ENCODE measurements around the gene HOGA1.
"Not testable (repeated sequence)": the region's sequence is repeated elsewhere in the genome, so short reads cannot be mapped to it uniquely, and the experiment has no call there.

HOGA1 gene

DNA sequence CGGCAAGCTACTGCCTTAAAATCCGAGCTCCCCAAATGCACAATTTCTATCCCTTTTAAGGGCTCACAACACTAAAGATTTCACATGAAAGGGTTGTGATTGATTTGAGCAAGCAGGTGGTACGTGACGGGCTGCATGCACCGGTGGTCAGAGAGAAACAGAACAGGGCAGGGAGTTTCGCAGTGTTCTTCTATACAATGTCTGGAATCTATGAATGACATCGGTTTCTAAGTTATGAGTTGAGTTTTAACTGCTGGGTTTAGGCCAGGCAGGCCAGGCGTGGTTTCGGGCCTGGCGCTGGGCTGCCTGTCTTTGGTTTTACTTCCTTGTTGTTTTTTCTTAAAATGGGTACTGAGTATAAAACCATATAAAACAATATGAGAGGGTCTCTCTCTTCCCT lies 28.6 kb upstream of the HOGA1 start:
- DNase-seq: not testable (repeated sequence)

DNA sequence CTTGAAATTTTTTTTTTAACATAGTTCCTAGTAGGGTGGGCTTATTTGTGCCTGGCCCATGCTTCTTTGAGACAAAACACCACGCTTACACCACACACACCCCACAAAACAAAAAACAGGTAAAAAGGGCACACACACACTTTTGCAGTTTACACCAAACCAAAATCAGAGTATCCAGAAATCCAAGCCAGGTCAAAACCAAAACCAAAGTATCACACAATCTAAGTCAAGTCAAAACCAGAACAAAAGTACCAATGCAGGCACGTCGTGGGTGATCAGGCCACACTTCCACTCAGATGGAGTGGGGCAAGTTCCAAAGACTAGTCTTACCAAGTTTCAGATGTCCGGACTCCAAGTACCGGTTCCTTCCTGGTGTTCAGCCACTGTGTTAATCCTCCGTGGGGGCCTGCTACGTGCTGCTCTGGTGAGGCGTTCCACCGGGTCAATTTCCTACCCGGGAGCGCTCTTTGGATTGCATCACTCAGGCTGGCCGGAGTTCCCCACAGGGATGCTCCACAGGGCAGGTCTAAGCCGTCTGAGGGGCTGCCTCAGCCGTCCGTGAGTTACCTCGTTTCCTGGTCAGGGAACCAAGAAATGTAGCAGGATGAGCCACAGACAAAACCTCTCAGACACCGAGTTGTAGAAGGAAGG lies 23.3 kb upstream of the HOGA1 start:
- DNase-seq: not testable (repeated sequence)

DNA sequence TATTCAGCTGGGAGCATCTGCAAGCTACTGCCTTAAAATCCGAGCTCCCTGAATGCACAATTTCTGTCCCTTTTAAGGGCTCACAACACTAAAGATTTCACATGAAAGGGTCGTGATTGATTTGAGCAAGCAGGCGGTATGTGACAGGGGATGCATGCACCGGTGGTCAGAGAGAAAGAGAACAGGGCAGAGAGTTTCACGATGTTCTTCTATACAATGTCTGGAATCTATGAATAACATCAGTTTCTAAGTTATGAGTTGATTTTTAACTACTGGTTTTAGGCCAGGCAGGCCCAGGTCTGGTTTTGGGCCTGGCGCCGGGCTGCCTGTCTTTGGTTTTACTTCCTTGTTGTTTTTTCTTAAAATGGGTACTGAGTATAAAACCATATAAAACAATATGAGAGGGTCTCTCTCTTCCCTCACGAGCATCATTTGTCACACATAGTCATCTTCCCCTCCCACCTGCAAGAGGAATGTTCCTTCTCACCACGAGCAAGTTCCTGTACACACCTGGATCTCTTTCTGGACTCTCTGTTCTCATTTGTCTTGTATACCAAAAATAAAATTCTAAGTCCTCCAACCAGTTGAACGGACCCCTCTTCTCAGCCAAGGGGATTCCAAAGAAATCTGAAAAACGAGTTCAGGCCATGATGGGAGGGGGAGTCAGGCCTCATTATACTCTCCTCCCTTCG lies 22.7 kb upstream of the HOGA1 start:
- DNase-seq: not testable (repeated sequence)

DNA sequence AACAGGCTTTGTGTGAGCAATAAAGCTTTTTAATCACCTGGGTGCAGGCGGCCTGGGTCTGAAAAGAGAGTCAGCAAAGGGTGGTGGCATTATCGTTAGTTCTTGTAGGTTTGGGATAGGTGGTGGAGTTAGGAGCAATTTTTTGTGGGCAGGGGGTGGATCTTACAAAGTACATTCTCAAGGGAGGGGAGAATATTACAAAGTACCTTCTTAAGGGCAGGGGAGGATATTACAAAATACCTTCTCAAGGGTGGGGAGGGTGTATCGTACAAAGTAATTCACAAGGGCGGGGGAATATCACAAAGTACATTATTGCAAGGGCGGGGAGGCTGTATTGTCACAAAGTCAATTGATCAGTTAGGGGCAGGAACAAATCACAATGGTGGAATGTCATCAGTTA lies 21.9 kb upstream of the HOGA1 start:
- not testable (repeated sequence) for DNase-seq

DNA sequence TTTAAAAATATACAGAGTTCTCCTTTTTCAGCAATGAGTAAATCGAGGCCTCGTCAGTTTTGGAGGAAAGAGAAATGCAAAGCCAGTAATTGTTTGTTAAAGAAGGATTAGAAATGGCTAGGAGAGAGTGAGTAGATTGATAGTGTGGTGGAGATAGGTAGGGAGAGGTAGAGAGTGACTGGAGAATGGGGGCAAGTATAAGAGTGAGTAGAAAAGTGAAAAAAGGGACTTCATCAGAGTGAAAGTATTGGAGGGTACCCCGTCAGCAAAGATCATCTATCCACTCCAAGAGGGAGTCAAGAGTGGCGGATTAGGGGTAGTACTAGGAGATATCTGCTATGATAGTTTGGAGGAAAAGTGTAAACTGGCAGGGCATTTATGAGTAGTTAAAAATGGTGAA lies 20.9 kb upstream of the HOGA1 start:
- no peak for DNase-seq

DNA sequence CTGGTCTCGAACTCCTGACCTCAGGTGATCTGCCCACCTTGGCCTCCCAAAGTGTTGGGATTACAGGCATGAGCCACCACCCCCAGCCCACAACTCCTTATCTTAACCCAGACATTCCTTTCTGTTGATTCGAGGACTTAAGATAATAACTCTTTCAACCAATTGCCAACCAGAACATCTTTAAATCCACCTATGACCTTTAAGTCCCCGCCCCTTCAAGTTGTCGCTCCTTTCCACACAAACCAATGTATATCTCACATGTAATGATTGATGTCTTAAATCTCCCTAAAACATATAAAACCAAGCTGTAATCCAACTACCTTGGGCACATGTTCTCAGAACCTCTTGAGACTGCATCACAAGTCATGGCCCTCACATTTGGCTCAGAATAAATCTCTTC lies 19.4 kb upstream of the HOGA1 start:
- no peak for DNase-seq

DNA sequence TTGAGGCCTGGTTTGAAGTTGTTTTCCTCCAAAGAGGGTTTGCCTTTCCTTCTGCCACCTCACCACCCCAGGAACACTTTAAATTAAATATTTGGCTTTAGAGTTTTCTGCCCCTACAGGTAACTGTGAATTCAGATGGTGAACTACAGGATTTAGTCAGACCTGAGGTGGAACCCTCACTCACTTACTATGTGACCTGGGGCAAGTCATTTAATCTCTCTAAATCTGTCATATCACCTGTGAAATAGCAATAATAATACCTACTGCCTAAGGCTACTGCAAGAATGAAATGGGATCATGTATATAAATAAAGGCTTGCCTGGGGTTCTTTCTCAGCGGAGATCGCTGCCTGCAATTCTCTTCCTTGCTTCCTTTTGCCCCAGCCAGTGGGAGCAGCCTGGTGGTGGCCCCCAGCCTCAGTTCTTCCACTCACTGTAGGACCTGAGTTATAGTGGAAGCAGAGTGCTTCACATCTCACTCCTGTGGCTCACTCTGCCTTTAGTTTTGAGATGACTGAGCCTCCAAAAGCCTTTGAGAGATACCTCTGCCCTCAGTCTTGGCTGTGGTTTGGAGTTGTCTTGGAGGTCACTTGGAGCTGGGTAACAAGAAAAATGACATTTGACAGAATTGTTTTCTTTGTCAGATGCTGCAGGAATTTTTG lies 17.7 kb upstream of the HOGA1 start:
- no peak for DNase-seq

DNA sequence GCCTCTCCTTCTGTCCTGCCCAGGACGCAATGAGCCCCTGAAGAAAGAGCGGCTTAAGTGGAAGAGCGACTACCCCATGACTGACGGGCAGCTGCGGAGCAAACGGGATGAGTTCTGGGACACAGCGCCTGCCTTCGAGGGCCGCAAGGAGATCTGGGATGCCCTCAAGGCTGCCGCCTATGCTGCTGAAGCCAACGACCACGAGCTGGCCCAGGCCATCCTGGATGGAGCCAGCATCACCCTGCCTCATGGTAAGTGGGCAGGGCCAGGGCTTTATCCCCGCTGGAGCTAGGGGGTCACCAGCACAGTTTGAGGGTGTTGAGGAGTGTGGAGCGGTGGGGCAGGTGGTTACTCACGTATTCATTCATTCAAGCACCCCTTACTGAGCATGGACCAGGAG lies 16.3 kb upstream of the HOGA1 start:
- no peak for DNase-seq

DNA sequence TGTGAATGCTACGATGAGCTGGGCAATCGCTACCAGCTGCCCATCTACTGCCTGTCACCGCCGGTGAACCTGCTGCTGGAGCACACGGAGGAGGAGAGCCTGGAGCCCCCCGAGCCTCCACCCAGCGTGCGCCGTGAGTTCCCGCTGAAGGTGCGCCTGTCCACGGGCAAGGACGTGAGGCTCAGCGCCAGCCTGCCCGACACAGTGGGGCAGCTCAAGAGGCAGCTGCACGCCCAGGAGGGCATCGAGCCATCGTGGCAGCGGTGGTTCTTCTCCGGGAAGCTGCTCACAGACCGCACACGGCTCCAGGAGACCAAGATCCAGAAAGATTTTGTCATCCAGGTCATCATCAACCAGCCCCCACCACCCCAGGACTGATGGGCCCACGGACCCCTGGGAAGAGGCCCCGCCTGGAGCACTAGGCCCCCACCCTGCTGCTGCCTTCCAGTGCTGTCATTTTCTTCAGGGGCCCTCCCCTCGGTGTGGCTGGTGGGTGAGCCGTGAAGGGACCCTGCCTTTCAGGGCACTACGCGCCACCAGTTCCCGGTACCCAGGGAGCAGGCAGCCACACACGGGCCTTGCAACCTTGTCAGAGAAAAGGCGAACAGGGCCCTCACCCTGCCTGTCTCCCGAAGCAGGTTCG lies 13.9 kb upstream of the HOGA1 start:
- no peak for DNase-seq

DNA sequence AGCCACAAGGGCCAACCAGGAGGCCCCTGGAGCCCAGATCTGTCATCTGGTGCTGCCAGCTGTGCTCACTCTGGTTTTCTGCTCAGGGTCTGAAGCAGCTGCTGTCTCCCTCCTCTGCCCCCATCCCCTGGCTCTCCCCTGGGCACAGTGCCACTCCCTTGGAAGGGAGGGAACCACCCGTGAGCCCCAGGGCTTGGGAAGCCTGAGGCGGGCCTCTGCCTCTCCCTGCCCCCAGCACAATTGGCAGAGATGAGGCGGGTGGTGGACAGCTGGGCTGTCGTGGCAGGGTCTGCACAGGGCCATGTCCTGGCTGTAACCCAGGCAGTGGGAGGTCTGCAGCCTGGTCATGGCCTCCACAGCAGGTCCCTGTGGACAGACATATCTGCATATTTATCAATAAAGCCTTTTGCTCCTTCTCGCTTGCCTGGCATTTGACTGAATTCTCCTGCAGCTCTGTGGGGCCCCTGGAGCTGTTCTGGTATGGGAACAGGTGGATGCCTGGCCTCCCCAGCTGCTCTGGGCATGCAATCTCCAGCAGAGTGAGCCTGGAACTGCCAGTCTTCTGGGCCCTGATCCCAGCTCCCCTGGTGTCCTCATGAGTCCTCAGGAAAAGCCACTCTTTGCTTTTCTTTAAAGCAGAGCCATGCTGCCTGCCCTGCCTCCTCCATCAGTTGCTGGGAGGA lies 13.3 kb upstream of the HOGA1 start:
- DNase-seq: no peak

DNA sequence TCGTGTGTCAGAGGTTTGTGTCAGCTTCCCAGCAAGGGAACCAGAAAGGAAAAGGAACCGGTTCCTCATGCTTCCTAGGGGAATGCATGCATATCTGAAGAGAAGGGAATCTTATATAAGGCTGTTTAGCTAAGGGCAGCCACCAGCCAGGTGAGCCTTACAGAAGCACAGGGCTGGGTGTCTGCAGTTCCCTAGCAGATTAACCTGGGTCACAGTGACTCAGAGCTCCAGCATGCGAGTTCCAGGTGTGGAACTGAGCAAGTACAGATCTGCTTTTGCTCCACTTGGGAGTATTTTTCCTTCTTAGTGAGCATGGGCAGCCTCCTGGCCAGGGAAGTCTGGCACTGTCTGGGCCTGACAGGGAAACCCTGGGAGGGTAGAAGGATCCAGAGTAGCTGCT lies 12.6 kb upstream of the HOGA1 start:
- DNase-seq: no peak

DNA sequence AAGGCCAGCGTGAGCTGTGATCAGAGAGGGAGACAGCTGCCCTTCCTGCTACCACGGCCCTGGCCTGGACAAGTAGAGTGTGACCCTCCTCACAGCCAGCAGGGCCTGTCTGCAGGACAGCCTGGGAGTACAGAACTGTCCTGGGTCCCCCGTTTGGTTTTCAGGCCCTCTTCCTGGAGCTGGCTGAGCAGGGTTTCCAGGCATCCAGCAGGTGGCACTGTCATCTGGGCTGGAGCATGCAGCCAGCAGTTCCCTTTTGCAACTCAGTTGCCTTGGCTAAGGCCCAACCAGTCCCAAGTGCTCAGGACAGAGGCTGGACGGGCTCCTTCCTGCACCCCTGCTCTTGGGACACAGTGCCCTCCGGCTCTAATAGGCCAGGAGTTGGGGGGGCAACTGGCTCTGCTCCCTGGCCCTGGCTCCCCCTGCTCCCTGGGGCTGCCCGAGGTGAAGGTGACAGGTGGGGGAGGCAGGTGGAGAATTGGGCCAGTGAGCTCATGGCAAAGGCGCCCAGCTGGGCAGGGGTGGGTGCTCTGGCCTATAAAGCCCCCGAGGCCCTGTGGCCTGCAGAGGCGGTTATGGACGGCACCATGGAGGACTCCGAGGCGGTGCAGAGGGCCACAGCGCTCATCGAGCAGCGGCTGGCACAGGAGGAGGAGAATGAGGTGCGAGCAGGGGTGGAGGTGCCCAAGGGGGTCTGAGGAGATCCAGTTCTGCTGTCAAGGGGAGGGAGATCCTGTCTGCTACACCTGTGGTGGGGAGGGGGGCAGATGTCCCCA lies 11.8 kb upstream of the HOGA1 start, which contains the start of gene ANKRD2:
Gene ANKRD2 (plus strand): TSS at position 566 of the 776 bp plus-strand sequence. CDS start 10 bp downstream, at position 576.
- peak; percentile 18 for DNase-seq

DNA sequence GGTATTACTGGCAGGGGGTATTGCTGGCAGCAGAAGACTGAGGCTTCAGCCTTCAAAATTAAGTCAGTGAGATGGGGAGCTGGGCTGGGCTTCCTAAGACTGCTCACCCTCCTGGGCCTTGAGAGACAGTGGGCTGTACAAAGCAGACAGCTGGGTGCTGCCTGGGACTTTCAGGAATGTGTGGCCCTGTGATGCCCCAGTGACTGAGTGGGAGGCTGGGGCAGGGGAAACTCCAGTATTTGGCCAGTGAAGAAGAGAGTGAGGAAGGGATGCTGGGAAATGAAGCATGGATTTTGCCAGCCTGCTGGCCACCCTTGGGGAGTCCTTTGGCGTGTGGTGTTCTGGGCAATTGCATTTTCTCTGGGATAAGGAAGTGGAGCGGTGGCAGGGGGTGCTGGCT lies 11.2 kb upstream of the HOGA1 start:
- no peak for DNase-seq

DNA sequence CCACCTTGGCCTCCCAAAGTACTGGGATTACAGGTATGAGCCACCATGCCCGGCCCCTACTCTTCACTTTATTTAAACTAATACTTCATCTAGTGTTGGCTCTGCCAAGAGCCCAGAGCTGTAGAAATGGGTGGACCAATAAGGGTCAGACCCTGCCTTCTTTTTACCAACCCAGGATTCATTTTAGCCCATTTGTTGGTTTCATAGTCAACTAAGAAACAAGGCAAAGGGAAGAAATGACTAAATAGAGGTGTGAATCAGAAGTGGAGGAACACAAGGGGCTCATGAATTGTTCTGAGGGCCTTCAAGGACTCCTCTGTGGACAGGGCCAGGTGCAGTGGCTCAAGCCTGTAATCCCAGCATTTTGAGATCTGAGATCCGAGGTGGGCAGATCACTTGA lies 10.5 kb upstream of the HOGA1 start:
- DNase-seq: no peak

DNA sequence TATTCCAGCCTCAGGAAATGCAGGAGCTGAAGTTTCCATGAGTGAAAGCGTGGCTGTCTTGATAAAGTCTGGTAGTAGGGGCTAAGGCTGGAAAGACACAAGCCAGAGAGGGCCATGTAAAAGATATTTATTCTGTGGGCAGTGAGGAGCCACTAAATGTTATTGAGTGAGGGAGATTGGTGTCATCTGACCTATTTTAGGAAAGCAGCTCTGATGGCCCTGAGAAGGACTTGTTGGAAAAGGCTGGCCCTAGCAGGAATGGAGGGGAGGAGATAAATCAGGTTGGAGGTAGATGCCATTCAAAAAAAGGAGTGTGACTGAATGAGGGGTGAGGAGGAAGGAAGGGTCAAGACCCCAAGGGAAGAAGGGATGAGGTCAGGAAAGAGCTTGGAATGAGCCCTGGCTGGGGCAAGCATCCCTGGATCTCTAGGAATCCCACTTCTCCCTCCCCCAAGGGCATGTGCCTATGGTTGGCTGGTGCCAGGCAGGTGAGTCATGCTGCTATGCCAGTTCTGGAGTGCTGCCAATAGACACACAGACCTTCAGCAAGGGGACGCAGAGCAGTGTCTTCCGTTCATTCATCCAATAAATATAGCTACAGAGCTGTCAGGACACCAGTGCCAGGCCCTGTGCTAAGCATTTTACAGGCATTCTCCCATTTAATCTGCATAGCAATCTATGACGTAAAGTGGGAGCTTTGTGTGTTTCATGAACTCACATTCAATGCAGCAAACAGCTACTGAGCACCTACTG lies 9.6 kb upstream of the HOGA1 start:
- DNase-seq: peak; percentile 83

DNA sequence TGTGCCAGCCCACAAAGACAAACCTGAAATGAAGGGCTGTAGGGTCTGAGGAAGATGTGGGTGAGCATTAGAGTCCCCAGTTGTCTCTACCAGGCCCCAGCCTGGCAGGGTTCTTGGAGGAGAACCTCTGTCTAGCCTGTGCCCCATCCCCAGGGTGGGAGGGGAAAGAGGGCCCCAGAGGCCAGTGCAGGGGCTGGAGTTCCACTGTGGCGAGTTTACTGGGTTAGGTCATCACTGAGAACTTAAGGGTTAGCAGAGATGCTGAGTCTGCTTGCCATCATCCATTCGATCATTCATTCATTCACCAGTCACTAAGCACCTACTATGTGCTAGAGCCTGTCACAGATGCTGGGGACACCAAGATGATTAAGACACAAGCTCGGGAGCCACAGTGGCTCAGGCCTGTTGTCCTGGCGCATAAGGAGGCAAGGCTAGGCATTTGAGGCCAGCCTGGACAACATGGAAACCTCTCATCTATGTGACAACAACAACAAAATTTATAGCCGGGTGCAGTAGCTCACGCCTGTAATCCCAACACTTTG lies 9.0 kb upstream of the HOGA1 start:
- DNase-seq: no peak

DNA sequence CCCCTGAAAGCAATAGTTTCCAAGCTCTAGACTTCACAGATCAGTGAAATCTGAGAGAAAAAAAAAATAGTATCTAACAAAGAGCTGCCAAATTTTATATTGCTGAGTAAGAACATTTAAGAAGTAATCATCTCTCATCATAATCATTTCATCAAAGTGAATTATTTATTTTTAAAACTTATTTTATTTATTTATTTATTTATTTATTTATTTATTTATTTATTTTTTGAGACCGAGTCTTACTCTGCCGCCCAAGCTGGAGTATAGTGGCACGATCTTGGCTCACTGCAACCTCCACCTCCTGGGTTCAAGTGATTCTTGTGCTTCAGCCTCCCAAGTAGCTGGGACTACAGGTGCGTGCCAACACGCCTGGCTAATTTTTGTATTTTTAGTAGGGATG lies 7.7 kb upstream of the HOGA1 start:
- not testable (repeated sequence) for DNase-seq

DNA sequence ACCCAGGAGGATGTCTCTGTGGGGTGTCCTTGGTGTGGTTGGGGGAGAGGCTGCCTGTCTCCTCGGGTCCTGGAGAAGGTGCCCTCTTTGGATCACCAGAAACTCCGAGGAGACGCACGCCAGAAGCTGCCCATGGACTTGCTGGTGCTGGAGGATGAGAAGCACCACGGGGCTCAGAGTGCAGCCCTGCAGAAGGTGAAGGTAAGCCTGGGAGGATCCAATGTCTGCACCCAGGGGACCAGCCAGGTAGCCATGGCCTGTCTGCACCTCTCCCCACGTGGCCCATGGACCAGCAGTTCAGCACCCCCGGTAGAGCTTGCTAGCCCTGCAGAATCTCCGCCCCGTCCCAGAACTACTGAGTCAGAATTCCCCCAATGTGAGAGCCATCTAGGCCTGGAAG lies 6.5 kb upstream of the HOGA1 start:
- no peak for DNase-seq

DNA sequence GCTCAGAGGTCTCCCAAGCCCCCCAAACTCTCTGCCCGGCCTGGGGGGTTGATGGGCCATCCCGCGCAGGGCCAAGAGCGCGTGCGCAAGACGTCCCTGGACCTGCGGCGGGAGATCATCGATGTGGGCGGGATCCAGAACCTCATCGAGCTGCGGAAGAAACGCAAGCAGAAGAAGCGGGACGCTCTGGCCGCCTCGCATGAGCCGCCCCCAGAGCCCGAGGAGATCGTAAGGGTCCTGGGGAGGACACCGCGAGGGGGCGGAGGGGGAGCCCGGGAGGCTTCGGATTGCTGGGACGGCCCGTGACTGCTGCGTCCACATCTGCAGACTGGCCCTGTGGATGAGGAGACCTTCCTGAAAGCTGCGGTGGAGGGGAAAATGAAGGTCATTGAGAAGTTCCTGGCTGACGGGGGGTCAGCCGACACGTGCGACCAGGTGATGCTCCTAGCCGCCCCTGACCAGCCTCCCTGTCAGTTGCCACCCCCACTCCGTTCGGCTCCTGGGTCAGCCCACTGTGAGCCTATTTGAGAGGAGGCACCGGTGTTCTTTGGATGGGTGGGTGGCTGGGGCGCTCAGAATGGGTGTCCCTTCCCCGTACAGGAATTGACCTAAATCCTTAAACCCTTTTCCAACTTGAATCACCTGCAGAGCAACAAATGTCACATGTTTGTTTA lies 5.9 kb upstream of the HOGA1 start:
- no peak for DNase-seq

Data from NCI-H1105 (cell line).